ENCODE measurements around the gene GALNT2. TPM values are rescaled to one million over a fixed set of nuclear protein-coding genes. Genes with fewer than 3 reads are reported as not detected.

GALNT2 gene
- total and polyA plus RNA-seq, 10 of the 15 experiments (the other 5 are each of a cell fraction or from before 2014, with no cell fraction given), result 0.52 to 27.7 (median 16.3) TPM

DNA sequence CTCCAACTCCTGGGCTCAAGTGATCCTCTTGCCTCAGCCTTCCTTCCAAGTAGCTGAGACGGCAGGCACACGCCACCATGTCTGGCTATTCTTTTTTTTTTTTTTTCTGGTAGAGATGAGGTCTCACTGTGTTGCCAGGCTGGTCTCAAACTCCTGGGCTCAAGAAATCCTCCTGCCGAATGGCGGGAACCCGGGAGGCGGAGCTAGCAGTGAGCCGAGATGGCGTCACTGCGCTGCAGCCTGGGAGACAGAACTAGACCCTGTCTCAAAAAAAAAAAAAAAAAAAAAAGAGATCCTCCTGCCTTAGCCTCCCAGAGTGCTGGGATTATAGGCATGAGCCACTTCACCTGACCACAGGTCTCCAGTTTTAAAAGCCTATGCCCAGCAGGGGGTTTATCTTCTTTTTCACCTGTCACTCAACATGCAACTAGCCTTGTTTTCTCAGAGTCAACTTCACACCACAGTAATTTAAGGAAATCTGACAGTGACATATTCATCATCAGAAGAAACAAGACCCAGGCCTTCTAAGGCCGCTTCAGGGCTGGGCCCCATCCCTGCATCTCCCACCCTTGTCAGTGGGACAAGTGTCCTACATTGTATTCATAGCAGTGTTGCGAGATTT, 38.3 kb upstream of the GALNT2 start (continued):
- TF ChIP-seq, protein P1, sequence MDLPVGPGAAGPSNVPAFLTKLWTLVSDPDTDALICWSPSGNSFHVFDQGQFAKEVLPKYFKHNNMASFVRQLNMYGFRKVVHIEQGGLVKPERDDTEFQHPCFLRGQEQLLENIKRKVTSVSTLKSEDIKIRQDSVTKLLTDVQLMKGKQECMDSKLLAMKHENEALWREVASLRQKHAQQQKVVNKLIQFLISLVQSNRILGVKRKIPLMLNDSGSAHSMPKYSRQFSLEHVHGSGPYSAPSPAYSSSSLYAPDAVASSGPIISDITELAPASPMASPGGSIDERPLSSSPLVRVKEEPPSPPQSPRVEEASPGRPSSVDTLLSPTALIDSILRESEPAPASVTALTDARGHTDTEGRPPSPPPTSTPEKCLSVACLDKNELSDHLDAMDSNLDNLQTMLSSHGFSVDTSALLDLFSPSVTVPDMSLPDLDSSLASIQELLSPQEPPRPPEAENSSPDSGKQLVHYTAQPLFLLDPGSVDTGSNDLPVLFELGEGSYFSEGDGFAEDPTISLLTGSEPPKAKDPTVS (IDR thresholded peaks at IDR 0.05; ENCODE audit: low read depth, low read length), result no peak
- TF ChIP-seq CEBPB (IDR thresholded peaks at IDR 0.05; ENCODE audit: borderline replicate concordance in 1 of 2, low read depth in 2 of 2, low read length in 2 of 2) (no peak), MYC (IDR thresholded peaks at IDR 0.05; ENCODE audit: insufficient read depth, insufficient read length, insufficient replicate concordance, low read length, severe bottlenecking) (no peak), TARDBP (IDR thresholded peaks at IDR 0.05; ENCODE audit: borderline replicate concordance) (no peak), CBFB (IDR thresholded peaks at IDR 0.05; ENCODE audit: low read depth) (no peak)

DNA sequence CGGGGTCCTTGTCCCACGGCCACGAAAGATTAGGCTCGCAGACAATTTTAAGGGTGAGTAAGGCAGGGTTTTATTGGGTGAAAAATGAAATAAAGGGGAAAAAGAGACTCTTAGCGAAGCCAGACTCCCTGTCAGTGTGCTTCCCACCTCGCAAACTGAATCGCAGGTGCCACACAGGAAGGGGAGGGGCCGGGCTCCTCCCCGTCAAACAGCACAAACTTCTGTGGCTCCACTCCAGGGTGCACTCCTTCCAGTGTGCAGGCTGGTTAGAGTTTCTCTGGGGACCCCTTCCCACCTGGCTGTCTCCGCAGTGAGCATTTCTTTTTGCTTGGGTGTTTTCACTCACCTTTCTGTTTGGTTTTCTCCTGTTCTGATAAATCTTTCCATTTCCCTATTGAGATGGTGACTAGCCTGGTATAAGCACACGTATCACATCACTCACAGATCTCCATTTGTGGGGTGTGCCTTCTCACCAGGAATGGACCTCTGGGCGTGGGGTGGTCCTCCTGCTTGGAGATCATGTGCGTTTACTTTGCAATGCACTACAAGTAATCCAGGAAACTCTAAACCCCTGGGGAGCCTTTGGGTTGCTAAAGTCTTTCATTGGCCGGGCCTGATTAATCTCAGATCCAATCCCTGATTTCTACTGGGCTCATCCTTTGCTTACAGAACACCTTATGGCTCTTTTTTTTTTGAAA, 37.6 kb upstream of the GALNT2 start:
- in situ Hi-C loops (cut with MboI) (no loop called here), intact Hi-C loops (cut with micrococcal nuclease; ENCODE audit: unreplicated experiment) (no loop called here)
- Histone ChIP-seq H3K27ac (ENCODE audit: control insufficient read depth, insufficient read depth) (no peak overlapping the region), H3K9ac (ENCODE audit: control insufficient read depth, insufficient read depth, low read length) (no peak overlapping the region), H3K79me2 (ENCODE audit: control insufficient read depth, insufficient read depth, low read length) (no peaks in the 10 kb centered on the region), H3K4me1 (ENCODE audit: control insufficient read depth, insufficient read depth, low read length) (no peaks in the 10 kb centered on the region), H2AFZ (ENCODE audit: control insufficient read depth, low read depth, low read length) (no peak overlapping the region), H4K20me1 (ENCODE audit: control insufficient read depth, insufficient read depth) (no peaks in the 10 kb centered on the region), H3K27me3 (replicated peaks in 1 of 2; ENCODE audit: control insufficient read depth in 2 of 2, insufficient read depth in 2 of 2, low read length in 1 of 2) (no peaks in the 10 kb centered on the region), H3K9me3 (replicated peaks; ENCODE audit: control insufficient read depth, insufficient read depth, low read length) (no peaks in the 10 kb centered on the region; the same call in 2 of the 3 replicates), H3K4me2 (ENCODE audit: control insufficient read depth, insufficient read depth) (no peak overlapping the region), H3K4me3 (no peak overlapping the region), H3K36me3 (ENCODE audit: control insufficient read depth in 2 of 2, insufficient read depth in 2 of 2, low read length in 1 of 2) (no peaks in the 10 kb centered on the region)
- BruUV-seq (replicated peaks), result no TSS peak
- ChIA-PET POLR2A (no interaction called here), SMC1A (ENCODE audit: uncharacterized antibody, unreplicated experiment) (interaction anchor here (1.1 kb wide), 1 partner anchor 17 kb away, joined by 3 read pairs; no protein-coding TSS in a partner anchor), CTCF (interaction anchor here (1.1 kb wide), 1 partner anchor 14 kb away, joined by 5 read pairs; no protein-coding TSS in a partner anchor), RAD21 (ENCODE audit: unreplicated experiment) (no interaction called here)
- FAIRE-seq, result no peak
- WGBS (ENCODE audit: insufficient coverage, insufficient replicate concordance, low lambda C conversion rate, missing lambda C conversion rate), result 44% methylated on average over 14 of the region's 14 CpGs
- no peak for DNase-seq (ENCODE audit: low read depth, low spot score)
- no peak for ATAC-seq
- TF ChIP-seq, protein P2, sequence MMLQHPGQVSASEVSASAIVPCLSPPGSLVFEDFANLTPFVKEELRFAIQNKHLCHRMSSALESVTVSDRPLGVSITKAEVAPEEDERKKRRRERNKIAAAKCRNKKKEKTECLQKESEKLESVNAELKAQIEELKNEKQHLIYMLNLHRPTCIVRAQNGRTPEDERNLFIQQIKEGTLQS (IDR thresholded peaks at IDR 0.05; ENCODE audit: borderline replicate concordance, extremely low read depth, low read depth, low read length), result no peak
- TF ChIP-seq, protein P3, sequence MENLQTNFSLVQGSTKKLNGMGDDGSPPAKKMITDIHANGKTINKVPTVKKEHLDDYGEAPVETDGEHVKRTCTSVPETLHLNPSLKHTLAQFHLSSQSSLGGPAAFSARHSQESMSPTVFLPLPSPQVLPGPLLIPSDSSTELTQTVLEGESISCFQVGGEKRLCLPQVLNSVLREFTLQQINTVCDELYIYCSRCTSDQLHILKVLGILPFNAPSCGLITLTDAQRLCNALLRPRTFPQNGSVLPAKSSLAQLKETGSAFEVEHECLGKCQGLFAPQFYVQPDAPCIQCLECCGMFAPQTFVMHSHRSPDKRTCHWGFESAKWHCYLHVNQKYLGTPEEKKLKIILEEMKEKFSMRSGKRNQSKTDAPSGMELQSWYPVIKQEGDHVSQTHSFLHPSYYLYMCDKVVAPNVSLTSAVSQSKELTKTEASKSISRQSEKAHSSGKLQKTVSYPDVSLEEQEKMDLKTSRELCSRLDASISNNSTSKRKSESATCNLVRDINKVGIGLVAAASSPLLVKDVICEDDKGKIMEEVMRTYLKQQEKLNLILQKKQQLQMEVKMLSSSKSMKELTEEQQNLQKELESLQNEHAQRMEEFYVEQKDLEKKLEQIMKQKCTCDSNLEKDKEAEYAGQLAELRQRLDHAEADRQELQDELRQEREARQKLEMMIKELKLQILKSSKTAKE (IDR thresholded peaks at IDR 0.05; ENCODE audit: low read depth, poor library complexity, severe bottlenecking), result no peak
- TF ChIP-seq, protein P4, sequence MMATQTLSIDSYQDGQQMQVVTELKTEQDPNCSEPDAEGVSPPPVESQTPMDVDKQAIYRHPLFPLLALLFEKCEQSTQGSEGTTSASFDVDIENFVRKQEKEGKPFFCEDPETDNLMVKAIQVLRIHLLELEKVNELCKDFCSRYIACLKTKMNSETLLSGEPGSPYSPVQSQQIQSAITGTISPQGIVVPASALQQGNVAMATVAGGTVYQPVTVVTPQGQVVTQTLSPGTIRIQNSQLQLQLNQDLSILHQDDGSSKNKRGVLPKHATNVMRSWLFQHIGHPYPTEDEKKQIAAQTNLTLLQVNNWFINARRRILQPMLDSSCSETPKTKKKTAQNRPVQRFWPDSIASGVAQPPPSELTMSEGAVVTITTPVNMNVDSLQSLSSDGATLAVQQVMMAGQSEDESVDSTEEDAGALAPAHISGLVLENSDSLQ (IDR thresholded peaks at IDR 0.05), result no peak
- TF ChIP-seq YY1 (IDR thresholded peaks at IDR 0.05; ENCODE audit: low read depth, low read length) (no peak), RUNX3 (IDR thresholded peaks at IDR 0.05; ENCODE audit: low read length) (no peak), BHLHE40 (IDR thresholded peaks at IDR 0.05; ENCODE audit: borderline replicate concordance in 1 of 2, low read depth in 2 of 2, low read length in 1 of 2) (no peak), POLR2A (IDR thresholded peaks at IDR 0.05; ENCODE audit: low read depth, low read length) (no peak), KLF5 (IDR thresholded peaks at IDR 0.05; ENCODE audit: partially characterized antibody) (no peak)
- TF ChIP-seq, protein P5, sequence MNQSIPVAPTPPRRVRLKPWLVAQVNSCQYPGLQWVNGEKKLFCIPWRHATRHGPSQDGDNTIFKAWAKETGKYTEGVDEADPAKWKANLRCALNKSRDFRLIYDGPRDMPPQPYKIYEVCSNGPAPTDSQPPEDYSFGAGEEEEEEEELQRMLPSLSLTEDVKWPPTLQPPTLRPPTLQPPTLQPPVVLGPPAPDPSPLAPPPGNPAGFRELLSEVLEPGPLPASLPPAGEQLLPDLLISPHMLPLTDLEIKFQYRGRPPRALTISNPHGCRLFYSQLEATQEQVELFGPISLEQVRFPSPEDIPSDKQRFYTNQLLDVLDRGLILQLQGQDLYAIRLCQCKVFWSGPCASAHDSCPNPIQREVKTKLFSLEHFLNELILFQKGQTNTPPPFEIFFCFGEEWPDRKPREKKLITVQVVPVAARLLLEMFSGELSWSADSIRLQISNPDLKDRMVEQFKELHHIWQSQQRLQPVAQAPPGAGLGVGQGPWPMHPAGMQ (IDR thresholded peaks at IDR 0.05; ENCODE audit: borderline replicate concordance), result no peak
